HG02642 (cell line): ENCODE data around the gene MAMDC2.

Experiments used
- ATAC-seq: cut with Tn5 transposase; IDR thresholded peaks from one replicate; pipeline ENCODE4 v1.9.1; 2021; ENCODE audit warnings: mild to moderate bottlenecking; ENCODE audit not compliant: unreplicated experiment, poor library complexity

The MAMDC2 gene

GRCh38 chr9:70127540-70128416, 84.1 kb downstream of the MAMDC2 start:
- no peak for ATAC-seq

- ATAC-seq = no peak
These were observed 86.6 kb downstream of the MAMDC2 start for GRCh38 chr9:70130266-70130665.

- no peak for ATAC-seq
These were observed 87.6 kb downstream of the MAMDC2 start for GRCh38 chr9:70131296-70131695.

GRCh38 chr9:70133253-70134208, 89.9 kb downstream of the MAMDC2 start:
- no peak for ATAC-seq

GRCh38 chr9:70134360-70134759, 90.7 kb downstream of the MAMDC2 start:
- no peak for ATAC-seq

GRCh38 chr9:70135176-70135575, 91.5 kb downstream of the MAMDC2 start:
- no peak for ATAC-seq

- ATAC-seq = no peak
These were observed 93.0 kb downstream of the MAMDC2 start for GRCh38 chr9:70136632-70137031.

GRCh38 chr9:70137577-70137976, 93.9 kb downstream of the MAMDC2 start:
- no peak for ATAC-seq

- no peak for ATAC-seq
These were observed 98.5 kb downstream of the MAMDC2 start for GRCh38 chr9:70142101-70142500.

GRCh38 chr9:70143394-70144130, 99.9 kb downstream of the MAMDC2 start:
- ATAC-seq = no peak

- no peak for ATAC-seq
These were observed 100.5 kb downstream of the MAMDC2 start for GRCh38 chr9:70144131-70144503.

GRCh38 chr9:70145981-70146380, 102.3 kb downstream of the MAMDC2 start:
- ATAC-seq = no peak

GRCh38 chr9:70147196-70147595, 103.5 kb downstream of the MAMDC2 start:
- no peak for ATAC-seq

GRCh38 chr9:70147651-70148050, 104.0 kb downstream of the MAMDC2 start:
- ATAC-seq = no peak

- ATAC-seq = no peak
These were observed 108.7 kb downstream of the MAMDC2 start for GRCh38 chr9:70152350-70152749.

- ATAC-seq = no peak
These were observed 113.1 kb downstream of the MAMDC2 start for GRCh38 chr9:70156729-70157128.

GRCh38 chr9:70159630-70160029, 116.0 kb downstream of the MAMDC2 start:
- no peak for ATAC-seq

GRCh38 chr9:70160686-70161600, 117.3 kb downstream of the MAMDC2 start:
- ATAC-seq = no peak

- no peak for ATAC-seq
These were observed 121.5 kb downstream of the MAMDC2 start for GRCh38 chr9:70165006-70165602.
